Heart left ventricle (tissue), 13 donors: Measurements from ENCODE around the gene FUZ.

Experiments
- CTCF ChIP-seq, 12 donors: fragments of 200-600 bp; sonication (generic) in 4 of 12; IDR thresholded peaks; one replicate each; pipeline versions ENCODE4 v1.5.0 to v1.8.0; 2018 to 2022; ENCODE audit warnings: antibody characterized with exemption in 12 of 12, mild to moderate bottlenecking in 5 of 12
- POLR2A ChIP-seq, 2 donors: fragments of 450-650 bp; IDR thresholded peaks; one replicate each; pipeline ENCODE4 v1.6.1; 2017; ENCODE audit warnings: antibody characterized with exemption in 2 of 2, mild to moderate bottlenecking in 2 of 2, moderate library complexity in 2 of 2
- donor health status: ischemic (EF 13 %, LVEDD 7.1; RV severe dilation, severe dysfunction).
- donor health status: DM: no; HTN: yes; CAD: no.
- donor health status: DM: no; HTN: no; CAD: no.
- donor health status: ischemic (EF 25% LVEDD 6.9; RV normal size, moderate dysfunction).
- donor health status: ischemic (EF 25% LVEDD 5.7; RV mildly dilated, moderate dysfunction).
- donor health status: ischemic (EF 35%, LVEDD 5.7; RV mildly dilated, moderate dysfunction).
- donor health status: nonischemic (EF 11% LVEDD 7.7; RV severe dilation, severe dysfunction).
- donor health status: DM: yes; HTN: yes; CAD: no.
- donor health status: PGD.
- donor health status: ischemic (EF 29% LVEDD 5.4; RV normal size, mild dysfunction).
- donor health status: nonischemic (EF 23%, LVEDD 6.1; RV moderate dilation, normal function).

GRCh38 chr19:49843265-49843664 is 30.2 kb upstream of the FUZ start:
- no peak for TF ChIP-seq POLR2A (IDR thresholded peaks at IDR 0.05)
- no peak for TF ChIP-seq CTCF (IDR thresholded peaks at IDR 0.05)
